ENCODE measurements around the gene LDLRAD3.

LDLRAD3 gene

GRCh38 chr11:36195496-36196354 is 251.9 kb downstream of the LDLRAD3 start:
- Histone ChIP-seq H3K4me3 (no peak overlapping the region), H3K27ac (no peak overlapping the region)
- TF ChIP-seq CTCF (IDR thresholded peaks at IDR 0.05) = no peak
- DNase-seq (ENCODE audit: low spot score) = no peak

GRCh38 chr11:36196411-36196998 is 252.6 kb downstream of the LDLRAD3 start:
- no peak overlapping the region for H3K4me3 ChIP-seq
- H3K27ac ChIP-seq = peak overlapping the region in 1 of 2 donors; percentile 20
- DNase-seq (ENCODE audit: low spot score) = no peak
- TF ChIP-seq CTCF (IDR thresholded peaks at IDR 0.05) = no peak

GRCh38 chr11:36201411-36201810 is 257.5 kb downstream of the LDLRAD3 start:
- no peak for TF ChIP-seq CTCF (IDR thresholded peaks at IDR 0.05)
- no peak overlapping the region for H3K4me3 ChIP-seq
- no peak overlapping the region for H3K27ac ChIP-seq
- DNase-seq (ENCODE audit: low spot score) = no peak

GRCh38 chr11:36205536-36205935 is 261.7 kb downstream of the LDLRAD3 start:
- no peak for TF ChIP-seq CTCF (IDR thresholded peaks at IDR 0.05)
- DNase-seq (ENCODE audit: low spot score) = no peak
- Histone ChIP-seq H3K27ac (no peak overlapping the region), H3K4me3 (no peak overlapping the region)

GRCh38 chr11:36210529-36210928 is 266.7 kb downstream of the LDLRAD3 start:
- DNase-seq (ENCODE audit: low spot score) = no peak
- no peak overlapping the region for H3K27ac ChIP-seq
- H3K4me3 ChIP-seq = no peak overlapping the region
- no peak for TF ChIP-seq CTCF (IDR thresholded peaks at IDR 0.05)

- no peak overlapping the region for H3K27ac ChIP-seq
- no peak for TF ChIP-seq CTCF (IDR thresholded peaks at IDR 0.05)
Observed at GRCh38 chr11:36211761-36212430, 268.0 kb downstream of the LDLRAD3 start.

More at GRCh38 chr11:36211761-36212430, 268.0 kb downstream of the LDLRAD3 start:
- no peak overlapping the region for H3K4me3 ChIP-seq
- DNase-seq (ENCODE audit: low spot score) = no peak
